Peyer's patch (tissue), 4 donors: ENCODE data around the gene SREBF2. TPM values are rescaled to one million over a fixed set of nuclear protein-coding genes. Genes with fewer than 3 reads are reported as not detected.
A peak's percentile ranks its signal among the peaks of the same experiment; 100 is the strongest.

ENCODE experiments used
- DNase-seq, 3 donors: peaks; one replicate each; pipeline ENCODE4 v3.0.0-alpha.2; 2017 to 2019
- H3K27ac ChIP-seq, 4 donors: fragments of 200-600 bp; sonication (generic); one replicate each; pipeline ENCODE4 v1.5.1; 2016 to 2019
- H3K27me3 ChIP-seq, 2 donors: fragments of 200-600 bp; sonication (generic); one replicate each; pipeline ENCODE4 v1.5.1; 2019
- H3K36me3 ChIP-seq, 3 donors: fragments of 200-600 bp; sonication (generic); one replicate each; pipeline ENCODE4 v1.5.1; 2016 to 2019
- H3K4me1 ChIP-seq, 4 donors: fragments of 200-600 bp; sonication (generic); one replicate each; pipeline ENCODE4 v1.5.1; 2016 to 2019
- H3K4me3 ChIP-seq, 4 donors: fragments of 200-600 bp; sonication (generic); 1 replicate in 3 of 4; 2 replicates in 1 of 4; pipeline ENCODE4 v1.5.1; 2016 to 2019; ENCODE audit warnings: mild to moderate bottlenecking in 1 of 4
- H3K9me3 ChIP-seq, 4 donors: fragments of 200-600 bp; sonication (generic); one replicate each; pipeline ENCODE4 v1.5.1; 2016 to 2019; ENCODE audit warnings: mild to moderate bottlenecking in 1 of 4
- CTCF ChIP-seq, 6 experiments: fragments of 450-650 bp in 4 of 6; fragments of 200-600 bp in 2 of 6; sonication (generic) in 1 of 6; IDR thresholded peaks; one replicate each; pipeline ENCODE4 v1.5.1; 2017 to 2019; ENCODE audit warnings: antibody characterized with exemption in 6 of 6, mild to moderate bottlenecking in 3 of 6, moderate library complexity in 1 of 6
- POLR2A ChIP-seq, 2 donors: fragments of 450-650 bp; IDR thresholded peaks; one replicate each; pipeline ENCODE4 v1.5.1; 2017; ENCODE audit warnings: antibody characterized with exemption in 2 of 2, mild to moderate bottlenecking in 2 of 2, moderate library complexity in 2 of 2
- total RNA-seq, 4 donors: library from RNA; depleted of rRNA; stranded (reverse); fragments of >200 nt; gene quantifications; one replicate each; pipeline ENCODE4 v1.1.0, GENCODE V29; 2016

Gene SREBF2
- total RNA-seq, 4 donors from 2014 or later, result 66.0 to 221 (median 144) TPM

GRCh38 chr22:41857155-41857859, 24.4 kb downstream of the SREBF2 start:
- H3K36me3 ChIP-seq, result no peaks in the 10 kb centered on the region
- peak overlapping the region in 3 of 4 donors; percentile 28 to 65 (median 33) for H3K27ac ChIP-seq
- peaks cover 0 to 26% (median 12%) of the 10 kb centered on the region in 4 donors for H3K4me1 ChIP-seq
- H3K9me3 ChIP-seq, result no peaks in the 10 kb centered on the region
- no peak for TF ChIP-seq POLR2A (IDR thresholded peaks at IDR 0.05)
- peak; percentile 49 to 72 (median 55) for TF ChIP-seq CTCF (IDR thresholded peaks at IDR 0.05)
- H3K27me3 ChIP-seq, result no peaks in the 10 kb centered on the region
- H3K4me3 ChIP-seq, result no peak overlapping the region
- DNase-seq, result peak in 2 of 3 donors; percentile 73 to 79

GRCh38 chr22:41857860-41858199, 24.9 kb downstream of the SREBF2 start:
- H3K4me3 ChIP-seq, result no peak overlapping the region
- peak overlapping the region in 2 of 4 donors; percentile 28 to 33 for H3K27ac ChIP-seq
- H3K4me1 ChIP-seq, result peaks cover 0 to 26% (median 15%) of the 10 kb centered on the region in 4 donors
- H3K36me3 ChIP-seq, result no peaks in the 10 kb centered on the region
- DNase-seq, result no peak
- TF ChIP-seq CTCF (IDR thresholded peaks at IDR 0.05) (peak in 1 of 6 experiments; percentile 3), POLR2A (IDR thresholded peaks at IDR 0.05) (no peak)
- no peaks in the 10 kb centered on the region for H3K27me3 ChIP-seq
- no peaks in the 10 kb centered on the region for H3K9me3 ChIP-seq

GRCh38 chr22:41862160-41862529, 29.2 kb downstream of the SREBF2 start:
- no peak for TF ChIP-seq POLR2A (IDR thresholded peaks at IDR 0.05)
- TF ChIP-seq CTCF (IDR thresholded peaks at IDR 0.05), result no peak
- Histone ChIP-seq H3K27ac (peak overlapping the region; percentile 62 to 84 (median 73)), H3K4me3 (no peak overlapping the region), H3K27me3 (no peaks in the 10 kb centered on the region), H3K9me3 (no peaks in the 10 kb centered on the region), H3K4me1 (peaks cover 0 to 28% (median 15%) of the 10 kb centered on the region in 4 donors), H3K36me3 (peaks cover 0 to 7% (median 0%) of the 10 kb centered on the region in 3 donors)
- peak in 2 of 3 donors; percentile 55 to 76 for DNase-seq

- TF ChIP-seq POLR2A (IDR thresholded peaks at IDR 0.05), result no peak
- no peak for TF ChIP-seq CTCF (IDR thresholded peaks at IDR 0.05)
- H3K27ac ChIP-seq, result peak overlapping the region; percentile 62 to 84 (median 73)
- peaks cover 0 to 13% (median 0%) of the 10 kb centered on the region in 3 donors for H3K36me3 ChIP-seq
- no peaks in the 10 kb centered on the region for H3K9me3 ChIP-seq
- no peaks in the 10 kb centered on the region for H3K27me3 ChIP-seq
- peaks cover 0 to 24% (median 12%) of the 10 kb centered on the region in 4 donors for H3K4me1 ChIP-seq
- no peak overlapping the region for H3K4me3 ChIP-seq
- DNase-seq, result peak in 2 of 3 donors; percentile 30 to 58
Measured at GRCh38 chr22:41862530-41863266, 29.8 kb downstream of the SREBF2 start.

DNA sequence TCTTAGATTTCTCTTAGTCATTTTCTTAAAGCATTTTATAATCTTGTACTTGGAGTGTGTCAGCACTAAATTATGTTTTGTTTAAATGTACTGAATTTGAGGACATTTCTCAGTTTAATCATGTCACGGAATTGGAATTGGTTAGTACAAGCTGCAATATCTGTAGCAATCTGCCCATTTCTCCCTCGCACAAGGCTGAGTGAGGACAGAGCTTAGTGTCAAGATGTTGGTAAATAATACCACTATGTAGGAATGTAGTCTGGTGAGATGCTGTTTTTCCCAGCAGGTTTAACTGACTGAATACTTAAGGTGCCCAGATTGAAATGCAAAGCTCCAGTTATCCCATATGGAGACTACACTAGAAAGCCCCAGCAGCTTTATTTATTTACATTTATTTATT, 30.6 kb downstream of the SREBF2 start:
- H3K36me3 ChIP-seq, result peaks cover 0 to 20% (median 0%) of the 10 kb centered on the region in 3 donors
- H3K27ac ChIP-seq, result peak overlapping the region in 2 of 4 donors; percentile 66 to 84
- H3K27me3 ChIP-seq, result no peaks in the 10 kb centered on the region
- DNase-seq, result no peak
- peaks cover 0 to 24% (median 12%) of the 10 kb centered on the region in 4 donors for H3K4me1 ChIP-seq
- no peak overlapping the region for H3K4me3 ChIP-seq
- TF ChIP-seq CTCF (IDR thresholded peaks at IDR 0.05) (no peak), POLR2A (IDR thresholded peaks at IDR 0.05) (no peak)
- H3K9me3 ChIP-seq, result no peaks in the 10 kb centered on the region
